H1 (cell line): ENCODE results near the gene RERG. TPM values are rescaled to one million over a fixed set of nuclear protein-coding genes. Genes with fewer than 3 reads are reported as not detected.

Source experiments
- CTCF ChIA-PET: fragments of 300-600 bp; sonication (Branson Sonifier 250); formaldehyde crosslinking; loops from one replicate; lab custom pipeline; 2021; ENCODE audit not compliant: partially characterized antibody; lab: Charles Lee
- POLR2A ChIA-PET: fragments of 300-600 bp; sonication (Branson Sonifier 250); formaldehyde crosslinking; loops from one replicate; lab custom pipeline; 2021; ENCODE audit warnings: inconsistent platforms; ENCODE audit not compliant: partially characterized antibody; lab: Charles Lee
- DNase-seq, 2 experiments: peaks; one replicate each; pipeline versions ENCODE4 v3.0.0 to v3.0.0-alpha.2; 2010 to 2022; ENCODE audit warnings: low spot score in 2 of 2, low read depth in 1 of 2, mixed read lengths in 1 of 2
- FAIRE-seq: peaks from 2 replicates; lab custom pipeline; 2011; peaks lifted over from hg19 to GRCh38; lab: Jason Lieb, UNC
- H2AFZ ChIP-seq: 2 replicates; pipeline ENCODE4 v1.8.1; 2012; ENCODE audit warnings: low read length, inconsistent platforms
- H2AK5ac ChIP-seq: 2 replicates; pipeline ENCODE4 v1.6.1; 2013; ENCODE audit warnings: low read depth, low read length
- H2BK120ac ChIP-seq: replicated peaks from 2 replicates; pipeline ENCODE3; 2013; ENCODE audit warnings: low read depth, low read length, inconsistent platforms
- H2BK12ac ChIP-seq: 2 replicates; pipeline ENCODE4 v1.6.1; 2013; ENCODE audit warnings: low read depth, low read length
- H2BK15ac ChIP-seq: 2 replicates; pipeline ENCODE4 v1.6.1; 2013; ENCODE audit warnings: low read length
- H2BK20ac ChIP-seq: 2 replicates; pipeline ENCODE4 v1.6.1; 2013; ENCODE audit warnings: low read length
- H2BK5ac ChIP-seq: 2 replicates; pipeline ENCODE4 v1.6.1; 2013; ENCODE audit warnings: low read depth, low read length
- H3K14ac ChIP-seq: 2 replicates; pipeline ENCODE4 v1.6.1; 2013; ENCODE audit warnings: inconsistent platforms; ENCODE audit not compliant: insufficient read length
- H3K18ac ChIP-seq: 2 replicates; pipeline ENCODE4 v1.6.1; 2013; ENCODE audit warnings: low read length; ENCODE audit errors: extremely low read depth
- H3K23ac ChIP-seq: 2 replicates; pipeline ENCODE4 v1.6.1; 2013; ENCODE audit warnings: inconsistent platforms; ENCODE audit not compliant: insufficient read length
- H3K23me2 ChIP-seq: 2 replicates; pipeline ENCODE4 v1.6.1; 2013; ENCODE audit warnings: low read depth, low read length
- H3K27ac ChIP-seq: 2 replicates; pipeline ENCODE4 v1.6.1; 2011; ENCODE audit warnings: low read depth, low read length, inconsistent platforms
- H3K27me3 ChIP-seq, 4 experiments: replicated peaks in 1 of 4; 1 replicate in 1 of 4; 2 replicates in 3 of 4; pipeline versions ENCODE4 v1.6.1 to v1.8.1; 2011 to 2013; ENCODE audit warnings: low read length in 3 of 4, mild to moderate bottlenecking in 3 of 4, inconsistent platforms in 2 of 4, mixed read lengths in 2 of 4, moderate library complexity in 1 of 4; ENCODE audit not compliant: control insufficient read depth in 3 of 4, insufficient read depth in 3 of 4; ENCODE audit errors: extremely low read depth in 1 of 4
- H3K36me3 ChIP-seq, 4 experiments: 2 replicates each; pipeline versions ENCODE4 v1.6.1 to v1.8.1; 2011 to 2013; ENCODE audit warnings: mild to moderate bottlenecking in 4 of 4, low read length in 3 of 4, moderate library complexity in 2 of 4, control low read depth in 1 of 4, inconsistent platforms in 1 of 4; ENCODE audit not compliant: insufficient read depth in 4 of 4, control insufficient read depth in 2 of 4
- H3K4ac ChIP-seq: replicated peaks from 2 replicates; pipeline ENCODE3; 2013; ENCODE audit warnings: low read length, low read depth, mixed read lengths, inconsistent platforms; ENCODE audit not compliant: insufficient read length
- H3K4me1 ChIP-seq, 4 experiments: replicated peaks in 1 of 4; 1 replicate in 1 of 4; 2 replicates in 3 of 4; pipeline versions ENCODE4 v1.6.1 to v1.8.1; 2011 to 2013; ENCODE audit warnings: low read length in 3 of 4, inconsistent platforms in 2 of 4, mixed read lengths in 1 of 4; ENCODE audit not compliant: insufficient read depth in 4 of 4, control insufficient read depth in 3 of 4
- H3K4me2 ChIP-seq, 2 experiments: 2 replicates each; pipeline versions ENCODE4 v1.6.1 to v1.8.1; 2011 to 2013; ENCODE audit warnings: low read depth in 2 of 2, low read length in 2 of 2, control low read depth in 1 of 2, inconsistent platforms in 1 of 2, mild to moderate bottlenecking in 1 of 2; ENCODE audit not compliant: insufficient read depth in 1 of 2
- H3K4me3 ChIP-seq, 4 experiments: fragments of 200-600, 300-600 bp in 1 of 4; sonication (generic), shearing (Covaris generic), sonication (Bioruptor Twin) in 1 of 4; 2 replicates each; pipeline versions ENCODE4 v1.5.1 to v1.8.1; 2011 to 2016; ENCODE audit warnings: low read length in 4 of 4, low read depth in 3 of 4, control low read depth in 2 of 4, inconsistent platforms in 2 of 4, mild to moderate bottlenecking in 2 of 4, mixed read lengths in 1 of 4, moderate library complexity in 1 of 4; ENCODE audit not compliant: insufficient read depth in 2 of 4; ENCODE audit errors: extremely low read depth in 1 of 4
- H3K56ac ChIP-seq: replicated peaks from 2 replicates; pipeline ENCODE3; 2013; ENCODE audit warnings: low read depth, mild to moderate bottlenecking, mixed read lengths, low read length, inconsistent platforms; ENCODE audit not compliant: insufficient read length
- H3K79me1 ChIP-seq: 2 replicates; pipeline ENCODE4 v1.6.1; 2013; ENCODE audit warnings: low read depth, low read length, control low read depth
- H3K79me2 ChIP-seq, 2 experiments: 2 replicates each; pipeline versions ENCODE4 v1.6.1 to v1.8.1; 2012 to 2013; ENCODE audit warnings: low read length in 2 of 2, mild to moderate bottlenecking in 2 of 2, inconsistent platforms in 1 of 2; ENCODE audit not compliant: insufficient read depth in 2 of 2, control insufficient read depth in 1 of 2
- H3K9ac ChIP-seq, 4 experiments: replicated peaks in 1 of 4; 1 replicate in 1 of 4; 2 replicates in 3 of 4; pipeline versions ENCODE4 v1.6.1 to v1.8.1; 2011 to 2013; ENCODE audit warnings: low read depth in 3 of 4, low read length in 3 of 4, control low read depth in 2 of 4, mild to moderate bottlenecking in 2 of 4, moderate library complexity in 2 of 4, inconsistent platforms in 1 of 4; ENCODE audit errors: extremely low read depth in 1 of 4
- H3K9me3 ChIP-seq, 2 experiments: 2 replicates each; pipeline versions ENCODE4 v1.6.1 to v1.8.1; 2012 to 2013; ENCODE audit warnings: mild to moderate bottlenecking in 2 of 2, moderate library complexity in 2 of 2, control low read depth in 1 of 2, inconsistent platforms in 1 of 2, low read depth in 1 of 2, low read length in 1 of 2, mixed read lengths in 1 of 2; ENCODE audit not compliant: insufficient read depth in 2 of 2
- H4K20me1 ChIP-seq, 2 experiments: replicated peaks in 1 of 2; 2 replicates each; pipeline versions ENCODE3 to v1.8.1; 2011 to 2013; ENCODE audit warnings: inconsistent platforms in 2 of 2, low read length in 2 of 2, mild to moderate bottlenecking in 1 of 2; ENCODE audit not compliant: insufficient read depth in 2 of 2, control insufficient read depth in 1 of 2
- H4K5ac ChIP-seq: 2 replicates; pipeline ENCODE4 v1.6.1; 2013; ENCODE audit warnings: low read length, low read depth, mixed read lengths, inconsistent platforms; ENCODE audit not compliant: insufficient read length
- H4K8ac ChIP-seq: 2 replicates; pipeline ENCODE4 v1.8.0; 2013; ENCODE audit warnings: mild to moderate bottlenecking, moderate library complexity, low read length, inconsistent platforms; ENCODE audit not compliant: insufficient read depth; ENCODE audit errors: extremely low read depth
- H4K91ac ChIP-seq: replicated peaks from 2 replicates; pipeline ENCODE3; 2013; ENCODE audit warnings: low read length, mixed read lengths, inconsistent platforms; ENCODE audit not compliant: insufficient read length
- SP2 ChIP-seq: IDR thresholded peaks from 2 replicates; pipeline ENCODE4 v1.6.1; 2012; ENCODE audit warnings: mild to moderate bottlenecking, low read length, inconsistent platforms
- WGBS, 2 experiments: shearing (Covaris generic) in 1 of 2; methylation state at CpG; one replicate each; pipeline versions ENCODE4 v1.1.6 to v1.1.7; 2013 to 2015; ENCODE audit warnings: low lambda C conversion rate in 2 of 2, mixed read lengths in 2 of 2, inconsistent platforms in 1 of 2, low coverage in 1 of 2, missing lambda C conversion rate in 1 of 2; ENCODE audit not compliant: insufficient replicate concordance in 2 of 2, insufficient coverage in 1 of 2, insufficient read length in 1 of 2; ENCODE audit errors: extremely low coverage in 1 of 2, missing lambda C conversion rate in 1 of 2; 5-methylcytosine and 5-hydroxymethylcytosine counted together
- polyA plus RNA-seq, 7 experiments: library from polyadenylated mRNA; depleted of rRNA in 3 of 7; stranded (reverse) in 5 of 7; unstranded in 2 of 7; fragments of >200 nt in 5 of 7; fragments of 200-250 nt in 2 of 7; gene quantifications; 1 replicate in 5 of 7; 2 replicates in 1 of 7; 4 replicates in 1 of 7; pipeline versions ENCODE4 v1.2.1 to v1.2.3, GENCODE V29; 2011 to 2013; ENCODE audit warnings: missing spikeins in 2 of 7, mixed read lengths in 2 of 7
- total RNA-seq: library from RNA; stranded (reverse); fragmentation: NEBNext Ultra II Directional; extraction: Animal tissue kit (Norgen Biotek cat#: 25700); gene quantifications from 2 replicates; pipeline ENCODE4 v1.2.1, GENCODE V29; 2021
- TF ChIP-seq, protein P1 (sequence below): IDR thresholded peaks from 2 replicates; pipeline ENCODE4 v1.6.1; 2012; ENCODE audit warnings: low read length, inconsistent platforms

The RERG gene
- total and polyA plus RNA-seq, 2 of the 8 experiments (the other 6 are each of a cell fraction or from before 2014, with no cell fraction given), result 0.12 to 0.86 TPM

DNA sequence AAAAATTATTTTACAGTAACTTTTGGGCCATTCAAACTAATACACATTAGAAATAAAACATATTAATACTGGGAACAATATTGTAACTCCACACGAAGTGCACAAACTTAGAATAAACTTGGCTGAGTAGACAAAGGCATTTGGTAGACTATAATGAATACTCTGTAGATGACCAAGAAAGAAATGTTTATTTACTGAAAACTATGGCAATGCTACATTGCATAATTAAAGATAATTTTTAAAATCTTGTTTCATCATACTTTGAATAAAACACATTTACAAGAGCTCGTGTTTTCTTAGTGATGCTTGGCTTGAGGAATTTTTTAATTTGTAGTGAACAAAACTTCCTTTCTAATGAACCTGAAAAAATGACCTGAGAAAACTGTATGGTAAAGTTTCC is 21.3 kb downstream of the RERG start:
- Histone ChIP-seq H3K9me3 (no peaks in the 10 kb centered on the region), H3K4me1 (no peaks in the 10 kb centered on the region), H3K23me2 (no peaks in the 10 kb centered on the region), H3K56ac (no peak overlapping the region), H3K79me2 (no peaks in the 10 kb centered on the region), H3K27me3 (no peaks in the 10 kb centered on the region), H2AFZ (no peak overlapping the region), H3K14ac (no peak overlapping the region), H2BK20ac (no peak overlapping the region), H2BK120ac (no peak overlapping the region), H2BK15ac (no peak overlapping the region), H2BK12ac (no peak overlapping the region), H3K18ac (no peak overlapping the region), H3K27ac (no peak overlapping the region), H4K5ac (no peak overlapping the region), H3K9ac (no peak overlapping the region), H3K4me3 (no peak overlapping the region), H3K4me2 (no peak overlapping the region), H2BK5ac (no peak overlapping the region), H3K36me3 (no peaks in the 10 kb centered on the region), H3K79me1 (no peaks in the 10 kb centered on the region), H4K20me1 (no peaks in the 10 kb centered on the region), H2AK5ac (no peak overlapping the region), H4K8ac (no peak overlapping the region), H3K23ac (no peak overlapping the region), H4K91ac (no peak overlapping the region), H3K4ac (no peak overlapping the region)
- TF ChIP-seq SP2, result no peak
- TF ChIP-seq, protein P1, sequence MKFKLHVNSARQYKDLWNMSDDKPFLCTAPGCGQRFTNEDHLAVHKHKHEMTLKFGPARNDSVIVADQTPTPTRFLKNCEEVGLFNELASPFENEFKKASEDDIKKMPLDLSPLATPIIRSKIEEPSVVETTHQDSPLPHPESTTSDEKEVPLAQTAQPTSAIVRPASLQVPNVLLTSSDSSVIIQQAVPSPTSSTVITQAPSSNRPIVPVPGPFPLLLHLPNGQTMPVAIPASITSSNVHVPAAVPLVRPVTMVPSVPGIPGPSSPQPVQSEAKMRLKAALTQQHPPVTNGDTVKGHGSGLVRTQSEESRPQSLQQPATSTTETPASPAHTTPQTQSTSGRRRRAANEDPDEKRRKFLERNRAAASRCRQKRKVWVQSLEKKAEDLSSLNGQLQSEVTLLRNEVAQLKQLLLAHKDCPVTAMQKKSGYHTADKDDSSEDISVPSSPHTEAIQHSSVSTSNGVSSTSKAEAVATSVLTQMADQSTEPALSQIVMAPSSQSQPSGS, result no peak
- POLR2A ChIA-PET, result no interaction called here
- FAIRE-seq, result no peak
- WGBS, 2 experiments, result 82% methylated on average over 2 of the region's 2 CpGs; no CpG with 5 or more reads in 1 of the 2 experiments
- CTCF ChIA-PET, result no interaction called here
- no peak for DNase-seq
